Lung (tissue), 12 donors: ENCODE data around the gene GNPTAB. TPM values are rescaled to one million over a fixed set of nuclear protein-coding genes. Genes with fewer than 3 reads are reported as not detected.
A peak's percentile ranks its signal among the peaks of the same experiment; 100 is the strongest.

Source experiments
- ATAC-seq: fragments of 200-7000 bp; cut with Tn5 transposase; one replicate; pipeline ENCODE4 v1.9.1; 2020; ENCODE audit warnings: moderate number of reproducible peaks; ENCODE audit not compliant: insufficient read depth, low FRiP score
- DNase-seq, 3 donors: peaks; one replicate each; pipeline ENCODE4 v3.0.0-alpha.2; 2013 to 2017
- H3K27ac ChIP-seq, 2 donors: one replicate each; pipeline ENCODE4 v1.5.1; 2013; ENCODE audit warnings: mild to moderate bottlenecking in 2 of 2, moderate library complexity in 2 of 2, control low read depth in 1 of 2, inconsistent platforms in 1 of 2, low read depth in 1 of 2, low read length in 1 of 2
- H3K27me3 ChIP-seq, 3 donors: one replicate each; pipeline ENCODE4 v1.5.1; 2013; ENCODE audit warnings: low read length in 2 of 3; ENCODE audit not compliant: control insufficient read depth in 3 of 3, insufficient read depth in 3 of 3
- H3K36me3 ChIP-seq, 4 donors: one replicate each; pipeline ENCODE4 v1.5.1; 2013; ENCODE audit warnings: low read length in 4 of 4, mild to moderate bottlenecking in 1 of 4, moderate library complexity in 1 of 4; ENCODE audit not compliant: control insufficient read depth in 4 of 4, insufficient read depth in 4 of 4
- H3K4me1 ChIP-seq, 5 donors: one replicate each; pipeline ENCODE4 v1.5.1; 2013; ENCODE audit warnings: low read length in 5 of 5, mild to moderate bottlenecking in 2 of 5, moderate library complexity in 1 of 5; ENCODE audit not compliant: control insufficient read depth in 5 of 5, insufficient read depth in 5 of 5
- H3K4me3 ChIP-seq: one replicate; pipeline ENCODE4 v1.5.1; 2013; ENCODE audit warnings: mild to moderate bottlenecking, control low read depth, moderate library complexity
- H3K9ac ChIP-seq, 2 donors: one replicate each; pipeline ENCODE4 v1.5.1; 2013; ENCODE audit warnings: low read length in 2 of 2, control low read depth in 1 of 2; ENCODE audit not compliant: insufficient read depth in 1 of 2
- H3K9me3 ChIP-seq, 4 donors: one replicate each; pipeline ENCODE4 v1.5.1; 2013; ENCODE audit warnings: low read length in 3 of 4, mild to moderate bottlenecking in 1 of 4, moderate library complexity in 1 of 4; ENCODE audit not compliant: control insufficient read depth in 4 of 4, insufficient read depth in 3 of 4
- WGBS, 2 donors: extraction: QIAGEN DNeasy Blood & Tissue Kit; methylation state at CpG; one replicate each; pipeline ENCODE4 v1.1.7; 2013; 5-methylcytosine and 5-hydroxymethylcytosine counted together
- polyA plus RNA-seq, 2 donors: library from polyadenylated mRNA; stranded (reverse); fragments of 200-250 nt; gene quantifications; one replicate each; pipeline ENCODE4 v1.2.1, GENCODE V29; 2013
- total RNA-seq, 2 donors: library from RNA; depleted of rRNA in 1 of 2; stranded (reverse); fragments of >200 nt in 1 of 2; gene quantifications; one replicate each; pipeline ENCODE4 v1.2.1, GENCODE V29; 2014 to 2021
- TF ChIP-seq, protein P1 (sequence below): IDR thresholded peaks from 2 replicates; pipeline ENCODE4 v1.5.1; 2012; ENCODE audit warnings: mild to moderate bottlenecking; ENCODE audit errors: control extremely low read depth, extremely low read depth
- donor health status: control.
- donor health status: control.
- donor health status: Bipolar disorder and iron deficiency.
- donor health status: healthy.
- donor health status: DM: yes; HTN: yes; CAD: no.

Gene GNPTAB
- total and polyA plus RNA-seq, 4 donors: 14.8 to 74.3 (median 39.9) TPM

DNA sequence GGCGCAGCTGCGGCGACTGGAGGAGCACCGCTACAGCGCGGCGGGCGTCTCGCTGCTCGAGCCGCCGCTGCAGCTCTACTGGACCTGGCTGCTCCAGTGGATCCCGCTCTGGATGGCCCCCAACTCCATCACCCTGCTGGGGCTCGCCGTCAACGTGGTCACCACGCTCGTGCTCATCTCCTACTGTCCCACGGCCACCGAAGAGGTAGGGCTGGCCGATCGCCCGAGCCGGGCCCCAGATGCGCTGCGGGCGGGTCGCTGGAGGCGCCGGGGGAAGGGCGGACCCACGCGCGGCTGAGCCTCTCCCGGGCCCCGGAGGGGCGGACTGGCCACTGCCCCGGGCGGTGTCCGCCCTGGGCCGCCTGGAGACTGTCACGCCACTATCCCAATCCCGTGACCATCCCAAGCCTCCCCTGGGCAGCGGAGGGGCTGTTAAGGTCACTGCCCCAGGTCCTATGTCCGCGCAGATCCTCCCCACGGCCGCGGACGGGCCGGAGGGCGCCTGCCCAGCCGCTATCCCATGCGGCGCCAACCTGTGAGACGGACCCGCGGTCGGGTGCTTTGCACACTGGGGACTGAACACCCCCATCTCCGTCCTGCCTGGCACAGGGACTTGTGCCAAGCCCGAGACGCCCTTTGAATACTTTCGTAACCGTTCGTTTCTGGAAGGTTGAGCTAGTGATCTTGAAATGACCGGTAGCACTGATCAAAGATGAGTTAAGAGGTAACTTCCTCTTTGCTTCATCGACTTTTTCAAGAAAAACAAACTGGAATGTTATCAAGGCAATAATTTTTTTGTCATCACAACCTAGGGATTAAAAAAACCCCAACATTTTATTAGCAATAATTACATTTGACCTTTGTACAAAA lies 132.6 kb downstream of the GNPTAB start:
- DNase-seq (peak; percentile 52 to 62 (median 53)), ATAC-seq (no peak)
- TF ChIP-seq, protein P1, sequence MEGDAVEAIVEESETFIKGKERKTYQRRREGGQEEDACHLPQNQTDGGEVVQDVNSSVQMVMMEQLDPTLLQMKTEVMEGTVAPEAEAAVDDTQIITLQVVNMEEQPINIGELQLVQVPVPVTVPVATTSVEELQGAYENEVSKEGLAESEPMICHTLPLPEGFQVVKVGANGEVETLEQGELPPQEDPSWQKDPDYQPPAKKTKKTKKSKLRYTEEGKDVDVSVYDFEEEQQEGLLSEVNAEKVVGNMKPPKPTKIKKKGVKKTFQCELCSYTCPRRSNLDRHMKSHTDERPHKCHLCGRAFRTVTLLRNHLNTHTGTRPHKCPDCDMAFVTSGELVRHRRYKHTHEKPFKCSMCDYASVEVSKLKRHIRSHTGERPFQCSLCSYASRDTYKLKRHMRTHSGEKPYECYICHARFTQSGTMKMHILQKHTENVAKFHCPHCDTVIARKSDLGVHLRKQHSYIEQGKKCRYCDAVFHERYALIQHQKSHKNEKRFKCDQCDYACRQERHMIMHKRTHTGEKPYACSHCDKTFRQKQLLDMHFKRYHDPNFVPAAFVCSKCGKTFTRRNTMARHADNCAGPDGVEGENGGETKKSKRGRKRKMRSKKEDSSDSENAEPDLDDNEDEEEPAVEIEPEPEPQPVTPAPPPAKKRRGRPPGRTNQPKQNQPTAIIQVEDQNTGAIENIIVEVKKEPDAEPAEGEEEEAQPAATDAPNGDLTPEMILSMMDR: no peak
- H3K27me3 ChIP-seq: peaks cover 0 to 2% (median 0%) of the 10 kb centered on the region in 3 donors
- H3K9ac ChIP-seq: peak overlapping the region; percentile 23 to 39
- H3K9me3 ChIP-seq: no peaks in the 10 kb centered on the region
- H3K27ac ChIP-seq: peak overlapping the region; percentile 97 to 100
- no peaks in the 10 kb centered on the region for H3K36me3 ChIP-seq
- WGBS, 2 donors: 0% methylated on average over 56 to 67 of the region's 67 CpGs
- peak overlapping the region; percentile 99 for H3K4me3 ChIP-seq
- H3K4me1 ChIP-seq: peaks cover 5 to 28% (median 12%) of the 10 kb centered on the region in 5 donors

DNA sequence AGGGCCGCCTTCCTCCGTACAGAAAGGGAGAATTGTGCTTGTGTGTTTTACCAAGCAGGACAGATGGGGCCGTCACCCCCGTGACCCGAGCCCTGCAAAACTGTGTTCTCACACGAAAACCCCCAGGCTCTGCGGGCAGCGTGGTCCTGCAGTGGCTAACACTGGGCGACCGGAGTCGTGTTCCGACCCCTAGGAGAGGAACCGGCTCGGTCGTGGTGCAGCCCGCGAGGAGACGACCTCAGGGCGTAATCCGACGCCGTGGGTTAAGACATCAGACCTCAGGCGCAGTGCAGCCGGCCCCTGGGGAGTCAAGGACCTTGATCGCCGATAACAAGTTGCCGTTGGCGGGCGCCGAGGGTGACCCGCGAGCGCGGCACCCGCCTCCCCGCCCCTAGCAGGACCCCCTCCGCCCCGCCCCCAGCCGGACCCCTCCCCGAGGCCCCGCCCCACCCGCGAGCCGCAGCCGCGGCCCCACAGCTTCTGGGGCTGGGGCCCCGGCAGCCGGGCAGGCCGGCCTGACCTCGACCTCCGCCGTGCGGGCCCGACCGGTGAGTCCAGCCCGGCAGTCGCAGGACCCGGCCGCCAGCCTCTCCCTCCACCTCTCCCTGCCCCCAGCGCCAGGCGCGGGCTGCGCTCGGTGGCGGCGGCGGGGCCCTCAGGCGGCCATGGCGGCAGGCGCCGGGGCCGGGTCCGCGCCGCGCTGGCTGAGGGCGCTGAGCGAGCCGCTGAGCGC lies 133.4 kb downstream of the GNPTAB start, which contains the start of gene CHPT1:
Gene CHPT1 (plus strand): TSS at position 444 of the 733 bp plus-strand sequence. CDS start 222 bp downstream, at position 666.
- Histone ChIP-seq H3K4me3 (peak within 1 kb of the TSS; percentile 99), H3K27me3 (peaks cover 0 to 2% (median 0%) of the 10 kb centered on the region in 3 donors), H3K4me1 (peaks cover 5 to 28% (median 7%) of the 10 kb centered on the region in 5 donors), H3K36me3 (no peaks in the 10 kb centered on the region), H3K9ac (peak within 1 kb of the TSS; percentile 39 to 42), H3K27ac (peak within 1 kb of the TSS; percentile 97 to 100), H3K9me3 (no peaks in the 10 kb centered on the region)
- TF ChIP-seq, protein P1: no peak
- ATAC-seq (peak; percentile 63), DNase-seq (peak; percentile 54 to 75 (median 59))
- WGBS, 2 donors: 1% methylated on average over 29 to 80 of the region's 80 CpGs

DNA sequence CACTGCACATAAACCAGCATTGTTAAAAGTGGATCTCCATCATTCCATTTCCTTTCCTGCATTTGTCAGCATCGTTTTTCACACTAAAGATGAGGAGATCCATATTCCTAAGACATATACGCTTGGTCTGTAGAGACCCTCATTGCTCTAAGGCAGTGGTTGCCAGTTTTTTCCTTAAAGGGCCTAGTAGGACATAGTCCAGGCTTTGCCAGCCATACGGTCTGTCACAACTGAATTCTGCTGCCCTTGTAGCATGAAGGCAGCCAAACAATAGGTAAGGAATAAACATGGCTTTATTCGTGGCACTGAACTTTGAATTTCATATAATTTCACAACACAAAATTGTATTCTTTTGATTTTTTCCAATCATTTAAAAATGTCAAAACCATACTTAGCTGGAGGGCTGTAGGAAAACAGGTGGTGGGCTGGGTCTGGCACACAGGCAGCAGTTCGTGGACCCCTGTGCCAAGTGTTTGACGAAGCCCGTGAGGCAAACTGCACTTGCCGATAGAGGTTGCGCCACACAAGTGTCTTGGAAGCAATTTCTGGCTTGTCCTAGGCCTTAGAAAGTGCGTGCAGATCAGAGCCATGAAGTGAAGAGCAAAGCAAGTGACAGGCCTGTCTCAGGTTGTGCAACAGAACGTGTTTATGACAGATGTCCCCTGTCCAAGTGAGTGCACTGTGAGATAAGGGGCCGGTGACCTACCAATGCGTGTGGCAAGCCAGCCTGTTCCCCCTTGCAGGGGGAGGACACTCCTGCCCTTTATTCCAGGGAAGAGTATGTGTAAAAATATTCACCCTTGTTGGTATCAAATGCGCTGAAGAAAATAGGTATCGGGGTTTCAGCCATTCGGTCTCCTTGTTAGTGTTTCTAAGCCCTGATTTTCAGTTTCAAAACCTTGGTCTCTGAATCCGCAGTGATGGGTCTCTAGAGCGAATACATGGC lies 134.2 kb downstream of the GNPTAB start:
- H3K9ac ChIP-seq: peak overlapping the region in 1 of 2 donors; percentile 42
- no peaks in the 10 kb centered on the region for H3K9me3 ChIP-seq
- WGBS, 2 donors: 26 to 31% methylated on average over 18 of the region's 18 CpGs
- peaks cover 5 to 28% (median 6%) of the 10 kb centered on the region in 5 donors for H3K4me1 ChIP-seq
- peaks cover 0 to 2% (median 0%) of the 10 kb centered on the region in 3 donors for H3K27me3 ChIP-seq
- peak; percentile 35 to 66 (median 53) for DNase-seq
- H3K36me3 ChIP-seq: no peaks in the 10 kb centered on the region
- TF ChIP-seq, protein P1: no peak
- H3K4me3 ChIP-seq: peak overlapping the region; percentile 69
- ATAC-seq: no peak
- H3K27ac ChIP-seq: peak overlapping the region; percentile 91 to 92
